Parathyroid adenoma (tissue), 2 donors: ENCODE data around the gene SPRR2F.
"Not testable (repeated sequence)": the region's sequence is repeated elsewhere in the genome, so short reads cannot be mapped to it uniquely, and the experiment has no call there.

ENCODE experiments used
- H2AFZ ChIP-seq: fragments of 300-600 bp; sonication (generic); one replicate; pipeline ENCODE4 v1.7.0; 2017; ENCODE audit warnings: antibody characterized with exemption, mild to moderate bottlenecking
- H3K27ac ChIP-seq: fragments of 300-600 bp; sonication (generic); one replicate; pipeline ENCODE4 v1.7.0; 2017
- H3K27me3 ChIP-seq: fragments of 300-600 bp; sonication (generic); one replicate; pipeline ENCODE4 v1.7.0; 2017; ENCODE audit warnings: low read length; ENCODE audit not compliant: control insufficient read depth, insufficient read depth
- H3K36me3 ChIP-seq: fragments of 300-600 bp; sonication (generic); one replicate; pipeline ENCODE4 v1.7.0; 2017; ENCODE audit warnings: low read length; ENCODE audit not compliant: control insufficient read depth, insufficient read depth
- H3K4me1 ChIP-seq: fragments of 300-600 bp; sonication (generic); one replicate; pipeline ENCODE4 v1.7.0; 2017; ENCODE audit warnings: control low read depth
- H3K4me2 ChIP-seq: fragments of 300-600 bp; sonication (generic); one replicate; pipeline ENCODE4 v1.7.0; 2017; ENCODE audit warnings: low read length
- H3K4me3 ChIP-seq: fragments of 300-600 bp; sonication (generic); one replicate; pipeline ENCODE4 v1.7.0; 2017; ENCODE audit warnings: low read depth, low read length
- H3K79me2 ChIP-seq: fragments of 300-600 bp; sonication (generic); one replicate; pipeline ENCODE4 v1.7.0; 2017; ENCODE audit warnings: control low read depth
- H3K9ac ChIP-seq: fragments of 300-600 bp; sonication (generic); one replicate; pipeline ENCODE4 v1.7.0; 2017; ENCODE audit warnings: mild to moderate bottlenecking
- H3K9me3 ChIP-seq: fragments of 300-600 bp; sonication (generic); one replicate; pipeline ENCODE4 v1.7.0; 2017; ENCODE audit warnings: low read length; ENCODE audit not compliant: control insufficient read depth
- TF ChIP-seq, protein P1 (sequence below): fragments of 300-600 bp; sonication (generic); IDR thresholded peaks from one replicate; pipeline ENCODE4 v1.7.0; 2017; ENCODE audit warnings: antibody characterized with exemption, mild to moderate bottlenecking
- donor health status: primary hyperparathyroidism.

SPRR2F gene

DNA sequence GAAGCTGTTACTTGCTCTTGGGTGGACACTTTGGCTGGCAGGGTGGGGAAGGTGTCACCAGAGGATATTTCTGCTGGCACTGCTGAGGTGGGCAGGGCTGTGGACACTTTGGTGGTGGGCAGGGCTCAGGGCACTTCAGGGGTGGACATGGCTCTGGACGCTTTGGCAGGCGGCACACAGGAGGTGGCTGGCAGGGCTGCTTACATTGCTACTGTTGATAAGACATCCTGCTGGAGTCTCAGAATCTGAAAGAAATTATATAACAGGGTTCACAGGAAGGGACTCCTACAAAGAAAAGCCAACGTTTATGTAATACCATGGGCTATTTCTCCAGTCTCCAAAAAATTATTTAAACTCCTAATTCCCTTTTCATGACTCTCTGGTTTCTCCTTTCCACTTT, 27.2 kb upstream of the SPRR2F start:
- TF ChIP-seq, protein P1, sequence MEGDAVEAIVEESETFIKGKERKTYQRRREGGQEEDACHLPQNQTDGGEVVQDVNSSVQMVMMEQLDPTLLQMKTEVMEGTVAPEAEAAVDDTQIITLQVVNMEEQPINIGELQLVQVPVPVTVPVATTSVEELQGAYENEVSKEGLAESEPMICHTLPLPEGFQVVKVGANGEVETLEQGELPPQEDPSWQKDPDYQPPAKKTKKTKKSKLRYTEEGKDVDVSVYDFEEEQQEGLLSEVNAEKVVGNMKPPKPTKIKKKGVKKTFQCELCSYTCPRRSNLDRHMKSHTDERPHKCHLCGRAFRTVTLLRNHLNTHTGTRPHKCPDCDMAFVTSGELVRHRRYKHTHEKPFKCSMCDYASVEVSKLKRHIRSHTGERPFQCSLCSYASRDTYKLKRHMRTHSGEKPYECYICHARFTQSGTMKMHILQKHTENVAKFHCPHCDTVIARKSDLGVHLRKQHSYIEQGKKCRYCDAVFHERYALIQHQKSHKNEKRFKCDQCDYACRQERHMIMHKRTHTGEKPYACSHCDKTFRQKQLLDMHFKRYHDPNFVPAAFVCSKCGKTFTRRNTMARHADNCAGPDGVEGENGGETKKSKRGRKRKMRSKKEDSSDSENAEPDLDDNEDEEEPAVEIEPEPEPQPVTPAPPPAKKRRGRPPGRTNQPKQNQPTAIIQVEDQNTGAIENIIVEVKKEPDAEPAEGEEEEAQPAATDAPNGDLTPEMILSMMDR = no peak
- Histone ChIP-seq H3K4me2 (no peak overlapping the region), H3K27me3 (no peaks in the 10 kb centered on the region), H3K9me3 (no peaks in the 10 kb centered on the region), H3K9ac (no peak overlapping the region), H3K4me3 (no peak overlapping the region), H3K4me1 (no peaks in the 10 kb centered on the region), H3K79me2 (no peaks in the 10 kb centered on the region), H2AFZ (no peak overlapping the region), H3K36me3 (no peaks in the 10 kb centered on the region), H3K27ac (no peak overlapping the region)

GRCh38 chr1:153133743-153134142, 20.4 kb upstream of the SPRR2F start:
- Histone ChIP-seq H3K79me2 (no peaks in the 10 kb centered on the region), H3K4me1 (no peaks in the 10 kb centered on the region), H3K27ac (no peak overlapping the region), H3K9me3 (no peaks in the 10 kb centered on the region), H3K36me3 (no peaks in the 10 kb centered on the region), H3K4me2 (no peak overlapping the region), H3K9ac (no peak overlapping the region), H2AFZ (no peak overlapping the region), H3K27me3 (no peaks in the 10 kb centered on the region), H3K4me3 (no peak overlapping the region)
- TF ChIP-seq, protein P1 = no peak

GRCh38 chr1:153133267-153133666, 20.0 kb upstream of the SPRR2F start:
- TF ChIP-seq, protein P1 = no peak
- Histone ChIP-seq H3K4me3 (no peak overlapping the region), H3K36me3 (no peaks in the 10 kb centered on the region), H3K9me3 (no peaks in the 10 kb centered on the region), H3K27ac (no peak overlapping the region), H3K9ac (no peak overlapping the region), H3K79me2 (no peaks in the 10 kb centered on the region), H3K27me3 (no peaks in the 10 kb centered on the region), H3K4me2 (no peak overlapping the region), H3K4me1 (no peaks in the 10 kb centered on the region), H2AFZ (no peak overlapping the region)

GRCh38 chr1:153128688-153129087, 15.4 kb upstream of the SPRR2F start:
- H3K27ac ChIP-seq, H3K9me3 ChIP-seq, H3K4me2 ChIP-seq, H2AFZ ChIP-seq, H3K4me3 ChIP-seq, H3K79me2 ChIP-seq, H3K9ac ChIP-seq, H3K27me3 ChIP-seq, H3K4me1 ChIP-seq, H3K36me3 ChIP-seq: not testable (repeated sequence)

DNA sequence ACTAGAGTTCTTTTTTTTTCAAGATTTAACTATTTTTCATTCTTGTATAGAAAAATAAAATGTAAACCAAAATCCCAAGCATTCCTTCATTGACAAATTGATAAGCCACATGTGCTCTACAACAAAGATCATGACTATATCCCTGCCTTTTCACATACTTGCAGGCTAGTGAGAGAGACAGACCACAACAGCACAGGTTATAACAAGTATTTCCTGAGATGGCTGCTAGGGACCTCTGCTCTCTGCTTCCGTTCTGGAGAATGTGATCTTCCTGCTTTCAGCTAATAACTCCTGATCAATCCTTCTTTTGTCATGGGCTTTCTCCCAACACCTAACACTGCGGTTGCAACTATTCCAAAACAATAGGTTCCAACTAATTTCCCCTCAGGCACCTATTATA, 14.0 kb upstream of the SPRR2F start:
- TF ChIP-seq, protein P1 = no peak
- Histone ChIP-seq H3K27ac (no peak overlapping the region), H3K4me1 (no peaks in the 10 kb centered on the region), H3K27me3 (no peaks in the 10 kb centered on the region), H2AFZ (no peak overlapping the region), H3K79me2 (no peaks in the 10 kb centered on the region), H3K4me2 (no peak overlapping the region), H3K9me3 (no peaks in the 10 kb centered on the region), H3K9ac (no peak overlapping the region), H3K36me3 (no peaks in the 10 kb centered on the region), H3K4me3 (no peak overlapping the region)
